ENCODE measurements around the gene DDX20. TPM values are rescaled to one million over a fixed set of nuclear protein-coding genes. Genes with fewer than 3 reads are reported as not detected.

The DDX20 gene
- 19.7 TPM for polyA plus RNA-seq (2013, experiment 1 of 2)
- 20.0 TPM for polyA plus RNA-seq (2013, experiment 2 of 2)

GRCh38 chr1:111755331-111756123 is at the start of gene DDX20:
TSS of gene DDX20 (plus strand) at chr1:111755901. CDS start at chr1:111755925, 24 bp downstream.
- Histone ChIP-seq H2BK120ac (ENCODE audit: low read depth, low read length) (peak within 1 kb of the TSS; percentile 54), H2BK5ac (ENCODE audit: low read length) (no peak within 1 kb of the TSS), H3K23ac (ENCODE audit: low read length) (no peak within 1 kb of the TSS), H3K18ac (ENCODE audit: low read length) (peak within 1 kb of the TSS; percentile 92), H4K8ac (ENCODE audit: low read depth, low read length) (peak within 1 kb of the TSS; percentile 78), H3K4me3 (ENCODE audit: low read length) (peak within 1 kb of the TSS; percentile 73), H2BK15ac (replicated peaks; ENCODE audit: low read depth) (no peak within 1 kb of the TSS), H3K79me1 (ENCODE audit: low read length) (peaks cover 4% of the 10 kb centered on the region), H3K4me1 (ENCODE audit: control insufficient read depth, low read depth, low read length) (no peaks in the 10 kb centered on the region), H3K56ac (ENCODE audit: low read length) (peak within 1 kb of the TSS; percentile 95), H4K5ac (ENCODE audit: low read length) (no peak within 1 kb of the TSS), H3K9ac (ENCODE audit: low read length) (peak within 1 kb of the TSS; percentile 88), H3K4me2 (ENCODE audit: low read length) (peak within 1 kb of the TSS; percentile 31), H3K4ac (ENCODE audit: low read depth, low read length) (peak within 1 kb of the TSS; percentile 77), H3K27ac (ENCODE audit: low read depth, low read length) (peak within 1 kb of the TSS; percentile 69), H3K27me3 (ENCODE audit: insufficient read depth, low read length, poor library complexity) (no peaks in the 10 kb centered on the region), H3K36me3 (ENCODE audit: control insufficient read depth, insufficient read depth, low read length) (peaks cover 2% of the 10 kb centered on the region), H3K79me2 (ENCODE audit: control insufficient read depth, insufficient read depth, low read length) (peaks cover 17% of the 10 kb centered on the region), H2AK5ac (ENCODE audit: low read length) (no peak within 1 kb of the TSS)
- peak; percentile 99 for DNase-seq
- whole genome bisulfite sequencing (ENCODE audit: extremely low coverage, insufficient coverage, low lambda C conversion rate): no CpG with 5 or more reads among the region's 67 CpGs

GRCh38 chr1:111706921-111707320 is 48.8 kb upstream of the DDX20 start:
- H2BK5ac ChIP-seq (ENCODE audit: low read length): no peak overlapping the region
- peaks cover 1% of the 10 kb centered on the region for H3K36me3 ChIP-seq (ENCODE audit: control insufficient read depth, insufficient read depth, low read length)
- no peak overlapping the region for H4K5ac ChIP-seq (ENCODE audit: low read length)
- no peaks in the 10 kb centered on the region for H3K79me1 ChIP-seq (ENCODE audit: low read length)
- H3K79me2 ChIP-seq (ENCODE audit: control insufficient read depth, insufficient read depth, low read length): no peaks in the 10 kb centered on the region
- no peak overlapping the region for H3K56ac ChIP-seq (ENCODE audit: low read length)
- H3K4me1 ChIP-seq (ENCODE audit: control insufficient read depth, low read depth, low read length): no peaks in the 10 kb centered on the region
- H3K4me2 ChIP-seq (ENCODE audit: low read length): no peak overlapping the region
- no peak for DNase-seq
- H3K23ac ChIP-seq (ENCODE audit: low read length): no peak overlapping the region
- H3K4ac ChIP-seq (ENCODE audit: low read depth, low read length): no peak overlapping the region
- H2BK15ac ChIP-seq (replicated peaks; ENCODE audit: low read depth): no peak overlapping the region
- no peaks in the 10 kb centered on the region for H3K27me3 ChIP-seq (ENCODE audit: insufficient read depth, low read length, poor library complexity)
- no peak overlapping the region for H3K4me3 ChIP-seq (ENCODE audit: low read length)
- H3K9ac ChIP-seq (ENCODE audit: low read length): no peak overlapping the region
- WGBS (ENCODE audit: extremely low coverage, insufficient coverage, low lambda C conversion rate): no CpG with 5 or more reads among the region's 2 CpGs
- no peak overlapping the region for H4K8ac ChIP-seq (ENCODE audit: low read depth, low read length)
- no peak overlapping the region for H3K18ac ChIP-seq (ENCODE audit: low read length)
- no peak overlapping the region for H2BK120ac ChIP-seq (ENCODE audit: low read depth, low read length)
- no peak overlapping the region for H3K27ac ChIP-seq (ENCODE audit: low read depth, low read length)
- no peak overlapping the region for H2AK5ac ChIP-seq (ENCODE audit: low read length)

GRCh38 chr1:111707906-111708305 is 47.8 kb upstream of the DDX20 start:
- Histone ChIP-seq H4K8ac (ENCODE audit: low read depth, low read length) (no peak overlapping the region), H2AK5ac (ENCODE audit: low read length) (no peak overlapping the region), H3K18ac (ENCODE audit: low read length) (no peak overlapping the region), H3K4ac (ENCODE audit: low read depth, low read length) (no peak overlapping the region), H3K9ac (ENCODE audit: low read length) (no peak overlapping the region), H3K56ac (ENCODE audit: low read length) (no peak overlapping the region), H3K36me3 (ENCODE audit: control insufficient read depth, insufficient read depth, low read length) (peaks cover 1% of the 10 kb centered on the region), H3K23ac (ENCODE audit: low read length) (no peak overlapping the region), H3K79me2 (ENCODE audit: control insufficient read depth, insufficient read depth, low read length) (no peaks in the 10 kb centered on the region), H3K4me1 (ENCODE audit: control insufficient read depth, low read depth, low read length) (no peaks in the 10 kb centered on the region), H2BK120ac (ENCODE audit: low read depth, low read length) (no peak overlapping the region), H2BK5ac (ENCODE audit: low read length) (no peak overlapping the region), H3K79me1 (ENCODE audit: low read length) (no peaks in the 10 kb centered on the region), H3K4me2 (ENCODE audit: low read length) (no peak overlapping the region), H4K5ac (ENCODE audit: low read length) (no peak overlapping the region), H3K4me3 (ENCODE audit: low read length) (no peak overlapping the region), H2BK15ac (replicated peaks; ENCODE audit: low read depth) (no peak overlapping the region), H3K27me3 (ENCODE audit: insufficient read depth, low read length, poor library complexity) (no peaks in the 10 kb centered on the region), H3K27ac (ENCODE audit: low read depth, low read length) (no peak overlapping the region)
- no peak for DNase-seq
- WGBS (ENCODE audit: extremely low coverage, insufficient coverage, low lambda C conversion rate): no CpG with 5 or more reads among the region's 9 CpGs

GRCh38 chr1:111709986-111710385 is 45.7 kb upstream of the DDX20 start:
- peaks cover 1% of the 10 kb centered on the region for H3K36me3 ChIP-seq (ENCODE audit: control insufficient read depth, insufficient read depth, low read length)
- no peaks in the 10 kb centered on the region for H3K79me2 ChIP-seq (ENCODE audit: control insufficient read depth, insufficient read depth, low read length)
- H3K4me2 ChIP-seq (ENCODE audit: low read length): no peak overlapping the region
- no peak overlapping the region for H3K4me3 ChIP-seq (ENCODE audit: low read length)
- no peak overlapping the region for H2BK15ac ChIP-seq (replicated peaks; ENCODE audit: low read depth)
- H2AK5ac ChIP-seq (ENCODE audit: low read length): no peak overlapping the region
- H2BK120ac ChIP-seq (ENCODE audit: low read depth, low read length): no peak overlapping the region
- DNase-seq: no peak
- H3K56ac ChIP-seq (ENCODE audit: low read length): no peak overlapping the region
- H2BK5ac ChIP-seq (ENCODE audit: low read length): no peak overlapping the region
- no peak overlapping the region for H3K4ac ChIP-seq (ENCODE audit: low read depth, low read length)
- no peak overlapping the region for H3K27ac ChIP-seq (ENCODE audit: low read depth, low read length)
- WGBS (ENCODE audit: extremely low coverage, insufficient coverage, low lambda C conversion rate): no CpG with 5 or more reads among the region's 1 CpG
- no peak overlapping the region for H4K5ac ChIP-seq (ENCODE audit: low read length)
- H3K79me1 ChIP-seq (ENCODE audit: low read length): no peaks in the 10 kb centered on the region
- H3K4me1 ChIP-seq (ENCODE audit: control insufficient read depth, low read depth, low read length): no peaks in the 10 kb centered on the region
- no peak overlapping the region for H3K9ac ChIP-seq (ENCODE audit: low read length)
- no peak overlapping the region for H4K8ac ChIP-seq (ENCODE audit: low read depth, low read length)
- no peak overlapping the region for H3K18ac ChIP-seq (ENCODE audit: low read length)
- H3K23ac ChIP-seq (ENCODE audit: low read length): no peak overlapping the region
- H3K27me3 ChIP-seq (ENCODE audit: insufficient read depth, low read length, poor library complexity): no peaks in the 10 kb centered on the region

GRCh38 chr1:111716333-111716732 is 39.4 kb upstream of the DDX20 start:
- WGBS (ENCODE audit: extremely low coverage, insufficient coverage, low lambda C conversion rate): no CpG with 5 or more reads among the region's 3 CpGs
- no peak overlapping the region for H3K23ac ChIP-seq (ENCODE audit: low read length)
- H3K4me1 ChIP-seq (ENCODE audit: control insufficient read depth, low read depth, low read length): peaks cover 7% of the 10 kb centered on the region
- H3K36me3 ChIP-seq (ENCODE audit: control insufficient read depth, insufficient read depth, low read length): no peaks in the 10 kb centered on the region
- no peak overlapping the region for H3K4me3 ChIP-seq (ENCODE audit: low read length)
- no peak overlapping the region for H2BK120ac ChIP-seq (ENCODE audit: low read depth, low read length)
- no peaks in the 10 kb centered on the region for H3K79me2 ChIP-seq (ENCODE audit: control insufficient read depth, insufficient read depth, low read length)
- H3K27ac ChIP-seq (ENCODE audit: low read depth, low read length): no peak overlapping the region
- H3K79me1 ChIP-seq (ENCODE audit: low read length): no peaks in the 10 kb centered on the region
- H2BK5ac ChIP-seq (ENCODE audit: low read length): no peak overlapping the region
- H2BK15ac ChIP-seq (replicated peaks; ENCODE audit: low read depth): no peak overlapping the region
- DNase-seq: peak; percentile 89
- H3K18ac ChIP-seq (ENCODE audit: low read length): no peak overlapping the region
- no peak overlapping the region for H3K9ac ChIP-seq (ENCODE audit: low read length)
- no peak overlapping the region for H4K5ac ChIP-seq (ENCODE audit: low read length)
- H4K8ac ChIP-seq (ENCODE audit: low read depth, low read length): no peak overlapping the region
- H3K27me3 ChIP-seq (ENCODE audit: insufficient read depth, low read length, poor library complexity): no peaks in the 10 kb centered on the region
- H2AK5ac ChIP-seq (ENCODE audit: low read length): no peak overlapping the region
- no peak overlapping the region for H3K4ac ChIP-seq (ENCODE audit: low read depth, low read length)
- H3K56ac ChIP-seq (ENCODE audit: low read length): no peak overlapping the region
- no peak overlapping the region for H3K4me2 ChIP-seq (ENCODE audit: low read length)

All from mesendoderm (in vitro differentiated cells).